ENCODE data around the gene MTCL1.

The MTCL1 gene

DNA sequence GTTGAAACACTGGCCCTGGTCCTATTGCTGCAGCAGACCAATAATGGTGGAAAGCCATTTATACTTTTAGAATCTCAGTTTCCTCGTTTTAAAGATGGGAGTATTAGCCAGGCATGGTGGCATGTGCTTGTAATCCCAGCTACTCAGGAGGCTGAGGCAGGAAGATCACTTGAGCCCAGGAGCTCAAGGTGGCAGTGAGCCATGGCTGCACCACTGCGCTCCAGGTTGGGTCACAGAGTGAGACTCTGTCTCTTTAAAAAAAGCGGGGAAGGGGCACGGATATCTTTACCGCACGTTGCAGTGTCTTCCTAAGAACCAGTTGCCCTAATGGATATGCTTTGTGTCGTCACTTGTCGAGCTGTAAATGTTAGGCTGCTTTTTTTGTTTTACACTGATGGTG lies 8.3 kb downstream of the MTCL1 start:
- DNase-seq, result no peak

DNA sequence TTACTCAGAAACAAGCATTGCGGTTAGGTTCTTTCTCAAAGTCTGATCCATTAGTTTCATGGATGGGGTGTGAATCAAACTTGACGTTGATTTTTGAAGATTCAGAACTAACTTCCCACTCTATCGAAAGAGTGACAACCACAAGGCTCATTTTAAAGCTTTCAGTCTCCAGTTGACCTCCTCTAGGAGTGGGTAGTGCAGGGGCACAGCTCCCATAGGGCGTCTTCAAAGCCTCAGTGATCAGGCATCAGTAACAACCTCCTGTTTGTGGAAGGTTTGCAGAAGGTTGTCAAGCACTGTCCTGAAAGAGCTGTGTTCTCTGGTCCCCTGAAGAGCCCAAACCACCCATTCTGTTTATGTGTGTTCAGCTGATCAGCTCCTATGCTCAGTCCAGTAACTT lies 10.2 kb downstream of the MTCL1 start:
- no peak for DNase-seq

DNA sequence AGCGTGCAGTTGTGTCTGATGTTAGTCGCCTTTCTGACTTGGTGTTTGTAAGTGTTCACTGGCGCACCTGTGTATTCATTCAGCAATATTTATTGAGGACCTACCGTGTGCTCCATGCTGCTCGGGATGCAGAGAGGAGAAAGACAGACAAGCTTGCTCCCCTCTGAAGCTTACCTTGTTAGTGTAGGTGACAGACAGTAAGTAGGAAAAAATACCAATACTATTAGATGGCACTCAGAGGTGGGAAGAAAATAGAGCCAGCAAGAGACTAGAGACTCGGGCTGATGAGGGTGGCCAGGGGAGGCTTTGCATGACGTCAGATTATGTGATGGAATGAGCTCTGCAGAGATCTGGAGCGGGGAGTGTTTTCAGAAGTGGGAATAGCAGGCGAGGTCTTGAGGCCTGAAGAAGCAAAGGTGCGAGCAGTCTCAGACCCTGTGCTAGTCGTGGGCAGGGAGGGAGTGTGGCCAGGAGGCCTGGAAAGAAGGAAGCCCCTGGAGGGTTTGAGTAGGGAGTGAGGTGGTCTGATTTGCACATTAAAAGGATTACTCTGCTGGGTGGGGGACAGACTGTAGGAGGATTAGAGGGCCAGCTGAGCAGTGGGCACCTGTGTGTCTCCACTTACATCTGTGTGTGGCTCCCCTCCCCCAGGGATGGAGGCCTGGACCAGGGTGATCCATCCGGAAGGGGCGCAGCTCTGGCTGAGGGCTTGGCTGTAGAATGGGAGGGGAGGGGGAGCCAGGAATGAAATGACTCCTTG lies 11.8 kb downstream of the MTCL1 start:
- DNase-seq, result no peak

DNA sequence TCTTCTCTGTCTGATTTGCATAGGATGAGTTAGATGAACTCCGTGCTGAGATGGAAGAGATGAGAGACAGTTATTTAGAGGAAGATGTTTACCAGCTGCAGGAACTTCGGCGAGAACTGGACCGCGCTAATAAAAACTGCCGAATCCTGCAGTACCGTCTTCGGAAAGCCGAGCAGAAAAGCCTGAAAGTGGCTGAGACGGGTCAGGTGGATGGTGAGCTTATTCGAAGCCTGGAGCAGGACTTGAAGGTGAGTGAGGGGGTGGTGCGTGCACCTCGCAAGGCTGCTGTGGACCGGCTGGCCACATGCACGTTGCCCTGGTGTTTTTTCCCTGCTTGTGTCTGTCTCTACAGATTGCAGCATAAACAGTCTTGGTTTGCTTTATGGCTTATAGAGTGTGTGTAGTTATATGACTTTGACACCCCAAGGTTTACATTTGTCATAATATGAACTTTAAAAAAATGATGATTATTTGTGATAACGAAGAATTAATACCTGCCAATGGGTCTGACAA lies 13.1 kb downstream of the MTCL1 start:
- DNase-seq, result no peak

DNA sequence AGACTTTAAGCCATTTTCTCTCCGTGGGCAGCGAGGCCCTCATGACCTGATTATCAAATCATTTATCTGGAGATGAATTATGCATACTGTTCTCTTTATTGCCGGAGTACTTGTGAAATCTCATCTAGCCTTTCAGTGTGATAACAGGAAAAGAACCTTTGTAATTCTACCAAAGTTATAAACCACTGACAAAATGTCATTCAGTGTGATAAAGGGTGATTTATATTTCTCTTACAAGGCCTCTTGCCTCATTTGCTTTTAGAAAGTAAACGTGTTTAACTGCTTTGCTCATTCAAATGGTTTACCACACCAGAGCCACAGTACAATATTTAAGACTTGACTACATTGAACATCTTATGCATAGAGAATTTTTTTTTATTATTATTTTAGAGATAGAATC lies 13.8 kb downstream of the MTCL1 start:
- DNase-seq, result no peak

DNA sequence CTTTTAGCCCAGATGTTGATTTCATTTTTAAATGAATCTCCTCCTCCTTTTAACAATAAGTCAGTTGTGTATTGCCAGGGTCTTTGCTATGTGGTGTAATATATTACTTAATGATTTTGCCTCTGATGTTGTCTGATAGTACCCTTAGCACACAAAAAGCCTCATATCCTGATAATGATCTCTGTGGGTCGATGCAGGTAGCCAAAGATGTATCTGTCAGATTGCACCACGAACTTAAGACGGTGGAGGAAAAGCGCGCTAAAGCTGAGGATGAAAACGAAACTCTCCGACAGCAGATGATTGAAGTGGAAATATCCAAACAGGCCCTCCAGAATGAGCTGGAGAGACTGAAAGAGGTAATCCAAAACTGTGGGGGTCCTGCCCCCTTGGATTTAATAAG lies 14.8 kb downstream of the MTCL1 start:
- no peak for DNase-seq

DNA sequence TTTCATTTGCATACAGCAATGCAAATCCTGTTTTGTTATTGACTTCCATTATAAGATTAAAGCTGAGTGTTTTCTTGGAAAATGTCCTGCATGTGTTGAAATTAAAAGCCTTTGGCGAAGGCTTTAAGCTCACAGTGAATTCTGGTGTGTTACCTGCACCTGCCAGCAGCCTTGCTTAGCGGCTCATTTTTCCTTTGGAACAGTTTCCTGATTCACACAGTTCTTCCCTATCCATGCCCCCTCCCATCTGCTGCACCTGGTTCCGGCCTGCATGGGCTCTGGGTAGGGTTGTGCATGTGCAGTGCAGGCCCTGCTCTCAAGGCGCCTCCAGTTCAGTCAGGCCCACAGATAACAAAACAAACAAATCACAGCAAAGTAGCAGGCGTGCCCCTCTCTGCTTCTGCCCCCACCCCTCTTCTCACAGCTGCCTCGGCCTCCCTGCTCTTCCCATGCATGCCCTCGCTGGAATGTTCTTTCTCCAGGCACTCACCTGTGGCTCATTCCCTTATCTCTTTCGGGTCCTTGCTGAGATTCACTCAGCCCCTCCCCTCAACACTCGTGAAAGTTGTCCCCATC lies 15.8 kb downstream of the MTCL1 start:
- no peak for DNase-seq

DNA sequence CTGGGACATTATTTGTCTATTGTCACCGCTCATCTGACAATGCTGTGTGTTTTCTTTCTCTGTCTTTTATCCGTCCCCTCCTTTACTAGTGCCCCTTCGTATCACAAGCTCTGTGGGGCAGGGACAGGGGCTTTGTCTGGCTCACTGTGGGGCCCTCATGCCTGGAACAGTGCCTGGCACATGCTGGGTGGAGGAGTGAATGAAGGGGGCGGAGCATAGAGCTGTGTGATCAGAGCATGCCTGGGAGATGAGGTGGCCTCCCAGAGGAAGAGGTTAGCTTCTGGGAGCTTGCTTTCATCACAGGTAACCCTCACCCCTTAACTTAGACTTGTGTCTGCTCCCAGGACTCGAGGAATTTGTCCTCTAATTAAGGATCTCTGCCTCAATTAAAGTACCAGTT lies 16.4 kb downstream of the MTCL1 start:
- no peak for DNase-seq

DNA sequence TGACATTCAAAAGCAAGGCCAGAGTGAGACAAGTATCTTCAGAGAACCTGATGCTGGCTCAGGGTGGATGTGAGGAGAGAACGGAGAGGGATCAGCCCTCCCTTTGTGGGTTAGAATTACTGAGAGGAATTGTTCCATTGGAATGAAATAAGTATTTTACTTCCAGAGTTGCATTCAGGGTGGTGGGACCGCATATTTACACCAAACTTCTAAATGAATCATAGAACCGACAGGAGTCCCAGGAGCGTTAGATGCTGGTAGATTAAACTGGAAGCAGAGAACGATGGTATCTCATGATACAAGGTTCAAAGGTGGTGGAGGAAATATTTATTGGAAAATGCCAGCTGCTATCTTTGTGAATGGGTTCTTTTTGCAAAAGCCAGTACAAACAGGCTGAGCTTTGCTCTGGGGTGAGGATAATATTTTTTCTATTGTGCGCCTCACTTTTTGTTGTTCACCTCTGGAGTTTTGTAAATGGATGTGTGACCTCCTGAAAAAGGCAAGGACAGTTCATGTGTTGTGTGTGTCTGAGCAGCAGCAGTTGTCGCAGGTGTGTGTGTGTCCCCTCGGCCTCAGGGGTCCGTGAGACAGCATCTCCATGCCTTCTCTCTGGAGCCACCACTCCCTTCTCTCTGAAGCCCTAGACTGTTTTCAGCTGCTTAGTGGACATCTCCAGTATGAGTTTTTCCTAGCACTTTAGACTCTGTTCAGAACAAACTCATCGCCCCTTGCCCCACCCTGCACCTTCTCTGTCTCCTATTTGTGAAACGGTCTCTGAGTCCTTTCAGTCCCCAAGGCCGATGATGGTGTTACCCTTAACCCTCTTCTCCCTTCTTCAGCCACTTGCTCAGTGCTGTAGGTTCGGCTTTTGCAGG lies 17.8 kb downstream of the MTCL1 start:
- DNase-seq, result no peak

DNA sequence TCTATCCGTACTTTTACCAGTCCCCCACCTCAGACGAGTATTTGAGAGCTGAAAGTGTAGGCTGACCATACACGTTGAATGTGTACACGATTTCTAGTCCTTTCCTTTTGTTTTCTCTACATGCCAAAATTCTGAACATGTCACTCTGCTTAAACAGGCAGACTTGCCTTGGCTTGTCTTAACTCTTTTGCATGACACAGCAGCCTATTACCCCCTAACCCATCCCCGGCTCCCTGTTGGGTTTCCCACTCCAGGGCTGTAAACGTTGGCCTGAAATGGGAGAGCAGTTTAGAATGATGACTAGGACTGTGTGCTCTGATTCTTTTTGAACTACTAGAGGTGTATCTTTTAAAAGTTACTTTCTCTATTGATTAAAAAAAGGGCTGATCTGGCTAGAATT lies 19.1 kb downstream of the MTCL1 start:
- no peak for DNase-seq

DNA sequence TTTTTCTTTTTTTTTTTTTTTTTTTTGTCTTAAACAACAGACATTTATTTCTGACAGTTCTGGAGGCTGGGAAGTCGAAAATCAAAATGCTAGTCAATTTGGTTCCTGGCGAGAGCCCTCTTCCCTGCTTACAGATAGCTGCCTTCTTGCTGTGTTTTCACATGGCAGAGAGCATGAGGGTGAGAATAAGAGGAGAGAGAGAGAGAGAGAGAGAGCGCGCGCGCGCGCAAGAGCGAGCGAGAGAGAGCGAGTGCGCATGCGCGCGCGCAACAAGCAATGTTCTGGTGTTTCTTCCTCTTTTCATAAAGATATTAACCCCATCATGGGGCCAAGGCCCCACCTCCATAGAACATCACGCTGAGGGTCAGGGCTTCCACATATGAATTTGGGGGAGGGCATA lies 20.9 kb downstream of the MTCL1 start:
- no peak for DNase-seq

DNA sequence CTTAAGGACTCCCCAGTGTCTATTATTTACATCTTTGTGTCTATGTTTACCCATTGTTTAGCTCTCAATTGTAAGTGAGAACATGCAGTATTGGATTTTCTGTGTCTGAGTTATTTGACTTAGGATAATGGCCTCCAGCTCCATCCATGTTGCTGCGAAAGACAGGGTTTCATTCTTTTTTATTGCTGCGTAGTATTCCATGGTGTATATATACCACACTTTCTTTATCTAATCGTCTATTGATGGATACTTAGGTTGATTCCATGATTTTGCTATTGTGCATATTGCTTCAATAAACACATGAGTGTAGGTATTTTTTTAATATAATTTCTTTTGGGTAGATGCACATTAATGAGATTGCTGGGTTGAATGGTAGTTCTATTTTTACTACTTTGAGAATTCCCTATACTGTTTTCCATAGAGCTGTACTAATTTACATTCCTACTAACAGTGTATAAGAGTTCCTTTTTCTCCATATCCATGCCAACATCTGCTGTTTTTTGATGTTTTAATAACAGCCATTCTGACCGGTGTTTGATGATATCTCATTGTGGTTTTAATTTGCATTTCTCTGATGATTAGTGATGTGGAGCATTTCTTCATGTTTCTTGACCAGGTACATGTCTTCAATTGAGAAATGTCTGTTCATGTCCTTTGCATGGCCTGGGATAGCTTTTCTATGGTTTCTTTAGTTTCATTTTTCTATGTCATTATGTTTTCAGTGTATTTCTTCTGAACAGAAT lies 21.8 kb downstream of the MTCL1 start:
- DNase-seq, result no peak

DNA sequence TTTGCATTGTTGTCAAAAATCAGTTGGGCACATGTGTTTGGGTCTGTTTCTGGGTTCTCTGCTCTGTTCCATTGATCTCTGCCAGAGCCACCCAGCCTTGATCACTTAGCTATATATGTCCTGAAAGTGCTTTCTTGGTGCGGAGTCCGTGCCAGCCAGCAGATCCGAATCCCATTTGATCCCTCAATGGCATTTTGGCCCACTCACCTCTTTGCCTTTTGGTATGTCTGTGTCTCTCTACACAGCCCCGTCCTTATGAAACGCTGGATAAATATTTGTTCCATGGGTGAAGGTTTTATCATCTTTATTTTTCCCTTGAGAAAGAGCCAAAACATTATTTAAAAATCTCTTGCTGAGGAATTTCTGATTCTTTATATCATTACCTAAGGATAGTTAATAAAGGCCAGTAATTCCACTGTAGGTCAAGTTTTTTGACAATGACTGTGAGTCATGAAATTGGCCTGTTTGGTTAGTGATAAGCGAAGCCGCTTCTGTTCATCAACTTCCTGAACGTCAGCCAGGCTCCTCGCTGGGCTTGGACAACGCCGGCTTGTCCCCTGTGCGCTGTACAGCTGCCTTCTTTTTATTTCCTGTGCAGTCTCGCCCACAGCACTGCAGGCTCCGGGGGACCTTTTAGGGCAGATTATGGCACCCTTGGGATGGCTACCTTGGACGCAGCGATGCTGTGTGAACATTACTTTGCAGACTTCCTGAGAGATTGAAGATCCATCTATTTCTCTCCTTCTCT lies 24.9 kb downstream of the MTCL1 start:
- no peak for DNase-seq

DNA sequence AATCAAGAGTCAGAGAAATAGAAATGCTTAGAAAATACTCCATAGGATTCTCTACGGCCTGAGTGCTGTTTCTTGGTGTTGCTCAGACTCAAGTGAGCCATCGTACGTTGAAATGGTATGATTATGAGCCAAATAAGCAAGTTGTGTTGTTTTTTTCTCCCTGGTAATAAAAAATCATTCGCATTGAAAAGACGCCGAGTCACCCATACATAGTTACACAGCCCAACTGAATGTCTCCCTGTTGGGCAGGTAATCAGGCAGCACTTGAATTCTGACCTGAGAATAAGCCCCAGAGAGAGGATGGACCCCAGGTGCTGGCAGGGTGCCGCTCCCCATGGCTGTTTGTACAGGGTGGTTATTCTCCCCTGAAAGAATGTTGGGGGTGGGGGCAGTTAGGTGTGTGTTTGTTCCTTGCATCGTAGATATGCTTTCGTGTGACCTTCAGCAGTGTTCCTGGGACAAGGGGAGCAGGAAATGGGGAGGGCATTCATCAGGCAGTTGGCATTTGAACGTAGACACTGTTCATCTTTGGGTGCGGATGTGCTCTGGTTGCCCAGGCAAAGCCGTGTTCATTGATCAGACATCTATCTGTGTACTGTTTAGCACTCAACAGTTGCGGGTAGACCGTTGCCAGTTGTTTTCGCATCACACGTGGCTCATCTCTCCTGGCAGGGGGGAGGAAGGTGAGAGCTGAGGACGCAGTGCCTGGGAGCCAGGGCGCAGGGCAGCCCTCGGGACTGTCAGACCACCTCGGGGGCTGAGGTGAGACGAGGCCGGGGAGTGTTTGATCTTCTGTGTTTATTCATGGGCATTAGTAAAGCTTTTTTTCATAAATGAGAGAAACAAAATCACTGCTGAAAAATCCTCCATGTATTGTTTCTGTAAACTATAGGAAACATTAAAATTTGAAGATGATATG lies 27.3 kb downstream of the MTCL1 start:
- DNase-seq, result no peak

DNA sequence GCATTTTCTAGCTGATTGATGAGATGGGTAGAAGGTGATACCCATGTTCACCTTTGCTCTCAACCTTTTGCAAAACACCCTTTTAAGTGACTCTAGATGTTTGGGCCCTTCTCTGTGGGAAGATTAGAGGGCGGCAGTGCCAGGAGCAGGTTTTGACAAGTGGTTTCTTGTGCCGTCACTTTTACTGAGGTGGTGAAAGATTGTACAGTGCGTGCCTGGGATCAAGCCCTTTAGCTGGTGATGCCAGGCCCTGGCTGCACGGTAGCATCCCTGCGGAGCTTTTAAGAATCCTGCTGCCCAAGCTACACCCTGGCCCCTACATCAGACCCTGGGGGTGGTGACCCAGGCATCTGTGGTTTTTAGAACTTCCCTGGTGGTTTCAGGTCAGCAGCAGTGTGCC lies 29.1 kb downstream of the MTCL1 start:
- DNase-seq, result no peak

DNA sequence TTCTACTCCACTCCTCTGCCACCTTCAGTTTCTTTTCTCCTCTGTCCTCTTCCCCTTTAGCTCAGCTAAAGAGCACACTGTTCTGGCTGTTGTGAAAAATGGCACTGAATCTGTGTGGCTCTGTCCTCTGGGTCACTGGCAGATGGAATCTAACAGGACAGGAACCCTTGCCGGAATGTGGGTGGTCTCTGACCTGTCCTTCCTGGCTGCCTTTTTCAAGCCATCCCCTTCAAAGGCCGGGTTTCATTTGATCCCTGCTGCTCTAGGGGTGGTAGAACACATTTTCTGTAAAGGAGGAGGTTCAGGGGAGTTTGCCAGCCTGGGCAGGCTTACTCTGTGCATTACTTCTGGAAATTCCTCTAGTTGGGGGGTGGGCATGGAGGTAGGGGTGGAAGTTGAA lies 29.9 kb downstream of the MTCL1 start:
- no peak for DNase-seq

DNA sequence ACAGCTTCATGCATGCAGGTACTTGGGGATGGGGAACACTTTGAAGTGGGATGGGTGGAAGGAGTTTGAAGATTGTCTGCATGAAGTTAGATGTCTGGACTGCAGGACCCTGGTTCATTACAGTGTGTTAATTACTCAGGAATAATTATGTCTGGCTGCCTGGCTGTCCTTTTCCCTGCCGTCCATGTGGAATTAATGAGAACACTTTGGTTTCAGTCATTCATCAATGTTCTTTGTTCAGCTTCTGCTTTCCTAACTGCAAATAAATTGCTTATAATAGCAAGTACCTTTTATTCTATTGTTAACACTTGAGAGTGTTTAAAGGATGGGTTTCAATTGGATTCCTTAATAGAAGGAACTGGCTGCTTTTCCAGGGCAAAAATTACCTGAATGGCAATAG lies 35.8 kb downstream of the MTCL1 start:
- DNase-seq, result no peak

DNA sequence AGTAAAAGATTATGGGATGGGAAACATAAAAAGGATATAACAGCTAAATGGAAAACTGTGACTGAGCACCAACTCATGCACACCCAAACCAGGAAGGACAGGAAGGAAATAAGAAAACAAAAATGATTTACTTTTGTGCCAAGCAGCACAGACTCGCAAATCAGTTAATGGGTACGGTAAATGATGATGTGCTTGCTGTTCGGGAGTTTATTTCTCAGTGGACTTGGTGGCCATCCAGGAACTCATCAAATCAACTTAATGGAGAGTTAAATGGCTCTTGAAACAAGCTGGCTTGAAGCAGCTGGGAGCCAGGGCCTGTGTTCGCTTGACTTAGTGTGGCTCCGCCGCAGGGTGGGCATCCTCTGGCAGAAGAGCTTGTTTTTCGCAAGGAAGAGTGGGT lies 36.2 kb downstream of the MTCL1 start:
- DNase-seq, result no peak

DNA sequence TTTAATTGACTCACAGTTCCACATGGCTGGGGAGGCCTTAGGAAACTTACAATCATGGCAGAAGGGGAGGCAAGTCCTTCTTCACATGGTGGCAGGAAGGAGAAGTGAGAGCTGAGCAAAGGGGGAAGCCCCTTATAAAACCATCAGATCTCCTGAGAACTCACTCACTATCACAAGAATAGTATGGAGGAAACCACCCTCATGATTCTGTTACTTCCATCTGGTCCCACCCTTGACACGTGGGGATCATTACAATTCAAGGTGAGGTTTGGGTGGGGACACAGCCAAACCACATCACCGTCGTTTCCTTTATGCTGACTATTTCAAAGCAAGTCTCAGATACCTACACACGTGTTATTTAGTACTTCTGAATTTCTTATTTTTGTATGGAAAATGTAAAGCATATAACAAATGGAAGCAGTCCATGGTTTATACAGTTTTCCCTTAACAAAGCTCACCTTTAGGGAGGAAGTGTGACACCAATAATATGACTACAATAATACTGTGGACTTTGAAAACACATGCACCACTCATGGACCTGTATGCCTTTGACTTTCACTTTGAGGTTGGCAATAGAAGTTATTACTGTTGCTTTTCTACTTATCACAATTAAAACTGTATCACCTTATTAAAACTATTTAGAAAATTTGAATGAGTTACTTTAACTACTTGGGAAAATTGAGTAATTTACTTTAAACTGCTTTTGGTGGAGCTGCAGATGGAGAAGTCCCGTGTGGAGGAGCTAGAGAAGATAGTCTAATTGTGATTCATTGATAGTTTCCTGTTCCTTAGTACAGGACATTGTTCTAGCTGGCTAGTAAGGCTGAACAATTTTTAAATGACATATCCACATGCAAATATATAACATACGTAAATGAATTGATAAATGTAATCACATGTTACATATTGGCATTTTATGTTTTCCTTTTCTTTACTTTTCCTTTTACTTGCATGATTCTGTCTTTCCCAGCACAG lies 37.3 kb downstream of the MTCL1 start:
- DNase-seq, result no peak

DNA sequence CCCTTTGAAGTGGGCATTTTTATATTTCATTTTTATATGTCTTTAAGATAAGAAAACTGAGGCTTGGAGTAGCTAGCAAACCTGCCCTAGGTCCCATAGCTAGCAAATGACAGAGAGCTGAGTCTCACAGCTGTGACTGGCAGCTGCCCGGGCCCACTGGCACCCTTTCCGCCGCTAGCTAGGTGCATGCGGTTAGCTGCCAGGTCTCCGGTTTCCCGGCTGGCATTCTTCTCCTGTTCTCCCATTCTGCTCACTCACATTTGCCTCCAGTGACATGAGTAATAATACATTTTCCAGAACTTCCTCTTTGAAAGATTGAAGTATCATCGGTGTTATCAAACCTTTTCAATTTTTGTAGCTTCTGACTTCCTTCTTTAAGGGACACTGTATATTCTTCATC lies 38.7 kb downstream of the MTCL1 start:
- no peak for DNase-seq
